HG03159 (cell line): ENCODE measurements around the gene GNLY.
"Not testable (repeated sequence)": the region's sequence is repeated elsewhere in the genome, so short reads cannot be mapped to it uniquely, and the experiment has no call there.

Source experiments
- ATAC-seq: cut with Tn5 transposase; IDR thresholded peaks from one replicate; pipeline ENCODE4 v1.9.1; 2021; ENCODE audit warnings: mild to moderate bottlenecking, moderate library complexity; ENCODE audit not compliant: unreplicated experiment

The GNLY gene

DNA sequence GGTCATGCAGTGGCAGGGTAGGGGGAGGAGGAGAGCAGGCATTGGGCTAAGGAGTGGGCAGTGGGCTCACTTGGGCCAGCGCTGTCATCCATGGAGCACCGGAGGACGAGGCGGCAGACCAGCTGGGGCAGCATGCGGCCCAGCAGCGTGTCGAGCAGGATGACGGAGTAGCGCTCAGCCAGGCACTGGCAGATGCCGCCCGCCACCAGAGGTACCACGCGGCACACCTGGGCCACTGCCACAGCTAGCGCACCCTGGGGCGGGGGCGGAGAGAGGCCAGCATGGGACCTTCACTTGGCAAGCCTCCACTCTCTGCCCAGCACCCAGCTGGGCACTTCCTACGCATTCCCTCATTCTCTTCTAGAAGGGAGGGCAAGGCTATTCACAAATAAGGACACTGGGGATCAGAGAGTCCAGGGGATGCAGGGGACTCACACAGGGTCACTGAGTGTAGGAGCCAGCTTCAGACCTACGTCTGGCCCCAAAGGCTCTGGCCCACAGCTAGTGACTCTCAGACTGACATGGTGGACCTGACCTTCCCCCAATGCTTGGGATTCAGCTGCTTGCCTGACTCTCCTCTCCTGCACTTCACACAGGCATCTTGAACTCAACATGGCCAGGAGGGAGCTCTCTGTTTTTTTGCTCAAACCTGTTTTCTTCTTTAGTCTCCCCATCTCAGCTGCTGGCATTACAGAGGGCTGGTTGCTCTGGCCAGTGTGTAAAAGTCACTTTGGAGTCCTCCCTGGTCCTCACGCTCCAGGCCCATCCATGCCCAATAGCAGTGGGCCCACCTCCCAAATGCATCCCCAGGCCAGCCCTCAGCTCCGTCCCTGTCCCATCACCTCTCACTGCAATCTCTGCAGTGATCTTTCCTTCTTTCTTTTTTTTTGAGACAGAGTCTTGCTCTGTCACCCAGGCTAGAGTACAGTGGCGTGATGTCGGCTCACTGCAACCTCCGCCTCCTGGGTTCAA, 30.3 kb upstream of the GNLY start:
- ATAC-seq = no peak

DNA sequence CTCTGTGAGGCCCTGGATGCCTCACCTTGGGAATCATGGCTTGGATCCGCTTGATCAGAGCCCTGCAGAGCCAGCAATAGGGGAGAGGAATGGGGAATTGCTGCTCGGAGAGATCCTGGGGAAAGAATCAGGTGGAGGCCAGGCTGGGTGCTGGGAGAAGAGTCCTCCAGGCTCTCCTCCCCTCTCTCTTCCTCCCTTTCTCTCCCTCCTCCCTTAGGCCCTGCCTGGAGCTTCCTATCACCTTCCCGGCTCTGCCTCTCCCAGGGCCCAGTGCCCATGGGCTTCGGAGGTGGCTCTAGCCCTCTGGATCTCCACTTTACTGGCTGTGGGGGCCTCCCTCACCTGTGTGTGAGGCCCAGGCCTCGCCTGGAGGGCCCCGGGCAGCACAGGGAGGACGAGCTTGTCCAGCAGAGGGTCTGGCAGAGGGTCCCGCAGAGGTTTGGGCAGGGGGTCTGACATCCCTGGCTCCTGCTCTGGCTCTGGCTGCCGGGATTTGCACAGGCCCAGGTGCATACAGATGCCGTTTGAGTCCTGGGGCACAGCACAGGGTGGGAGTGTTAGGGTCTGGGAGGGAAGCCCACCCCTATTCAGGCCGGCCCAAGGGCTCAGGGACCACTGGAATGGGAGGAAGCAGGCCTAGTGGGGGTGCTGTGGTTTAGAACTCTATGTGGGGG, 28.8 kb upstream of the GNLY start:
- ATAC-seq = no peak

DNA sequence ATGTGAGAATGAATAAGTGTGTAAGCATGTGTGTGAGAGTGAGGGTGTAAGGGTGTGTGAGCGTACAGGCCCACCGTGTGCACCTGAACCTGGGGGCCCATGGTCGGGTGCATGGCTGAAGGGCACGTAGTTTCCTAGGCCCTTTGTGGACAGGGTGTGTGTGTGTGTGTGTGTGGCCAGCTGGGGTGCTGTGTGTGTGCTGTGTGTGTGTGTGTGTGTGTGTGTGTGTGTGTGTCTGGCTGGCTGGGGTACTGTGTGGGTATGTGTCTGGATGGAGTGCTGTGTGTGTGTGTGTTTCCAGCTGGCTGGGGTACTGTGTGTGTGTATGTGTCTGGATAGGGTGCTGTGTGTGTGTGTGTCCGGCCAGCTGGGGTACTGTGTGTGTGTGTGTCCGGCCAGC, 28.1 kb upstream of the GNLY start:
- no peak for ATAC-seq

DNA sequence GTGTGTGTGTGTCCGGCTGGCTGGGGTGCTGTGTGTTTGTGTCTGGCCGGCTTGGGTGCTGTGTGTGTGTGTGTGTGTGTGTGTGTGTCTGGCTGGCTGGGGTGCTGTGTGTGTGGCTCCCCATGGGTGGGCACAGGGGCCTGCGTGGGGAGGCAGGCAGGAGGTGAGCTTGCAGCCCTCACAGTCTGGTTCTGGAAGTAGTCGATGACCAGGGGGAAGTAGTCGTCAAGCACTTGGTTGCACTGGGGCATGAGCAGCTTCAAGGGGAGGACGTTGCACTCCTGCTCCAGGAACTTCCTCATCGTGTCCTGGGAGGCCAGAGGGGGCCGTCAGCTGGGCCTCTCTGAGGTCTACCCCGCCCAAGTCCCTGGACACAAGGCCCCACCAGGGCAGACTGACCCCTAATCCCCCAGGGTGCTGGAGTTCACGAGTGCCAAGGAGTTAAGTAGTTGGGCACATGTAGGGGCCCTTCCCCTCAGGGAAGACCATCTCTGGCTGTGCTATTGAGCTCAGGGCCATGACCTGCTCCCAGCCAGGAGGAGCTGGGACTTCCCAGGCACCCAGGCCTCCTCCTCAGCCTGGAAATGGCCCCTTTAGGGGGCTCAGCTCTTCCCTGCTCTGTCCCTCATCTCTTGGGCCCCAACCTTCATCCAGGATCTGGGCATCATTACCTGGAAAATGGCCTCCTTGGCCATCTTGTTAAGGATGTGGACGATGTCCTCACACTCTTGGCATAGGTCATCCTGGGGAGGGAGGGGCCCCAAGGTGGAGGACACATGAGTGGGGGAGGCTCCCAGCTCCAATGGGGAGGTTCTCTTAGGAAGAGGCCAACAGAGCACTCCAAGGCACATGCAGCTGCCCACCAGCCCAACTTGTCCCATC, 27.5 kb upstream of the GNLY start:
- no peak for ATAC-seq

DNA sequence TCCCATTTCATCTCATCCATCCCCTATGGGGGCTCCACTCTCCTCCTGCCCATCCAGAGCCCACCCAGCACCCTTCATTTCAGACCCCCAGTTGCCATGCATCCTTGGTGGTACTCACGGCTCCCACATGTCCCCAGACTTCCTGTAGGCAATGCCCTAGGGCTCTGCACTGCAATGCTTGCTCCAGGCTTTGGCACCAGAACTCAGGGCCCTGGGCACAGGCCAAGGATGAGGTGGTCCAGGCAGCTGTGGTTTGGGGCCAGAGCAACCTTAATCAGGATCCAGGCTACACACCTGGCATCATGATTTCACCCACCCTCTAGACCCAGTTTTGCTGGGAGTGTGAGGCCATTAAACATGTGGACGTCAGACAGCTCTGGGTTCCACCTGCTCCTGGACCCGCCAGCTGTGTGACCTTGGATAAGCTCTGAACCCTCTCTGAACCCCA, 26.6 kb upstream of the GNLY start:
- ATAC-seq = no peak

DNA sequence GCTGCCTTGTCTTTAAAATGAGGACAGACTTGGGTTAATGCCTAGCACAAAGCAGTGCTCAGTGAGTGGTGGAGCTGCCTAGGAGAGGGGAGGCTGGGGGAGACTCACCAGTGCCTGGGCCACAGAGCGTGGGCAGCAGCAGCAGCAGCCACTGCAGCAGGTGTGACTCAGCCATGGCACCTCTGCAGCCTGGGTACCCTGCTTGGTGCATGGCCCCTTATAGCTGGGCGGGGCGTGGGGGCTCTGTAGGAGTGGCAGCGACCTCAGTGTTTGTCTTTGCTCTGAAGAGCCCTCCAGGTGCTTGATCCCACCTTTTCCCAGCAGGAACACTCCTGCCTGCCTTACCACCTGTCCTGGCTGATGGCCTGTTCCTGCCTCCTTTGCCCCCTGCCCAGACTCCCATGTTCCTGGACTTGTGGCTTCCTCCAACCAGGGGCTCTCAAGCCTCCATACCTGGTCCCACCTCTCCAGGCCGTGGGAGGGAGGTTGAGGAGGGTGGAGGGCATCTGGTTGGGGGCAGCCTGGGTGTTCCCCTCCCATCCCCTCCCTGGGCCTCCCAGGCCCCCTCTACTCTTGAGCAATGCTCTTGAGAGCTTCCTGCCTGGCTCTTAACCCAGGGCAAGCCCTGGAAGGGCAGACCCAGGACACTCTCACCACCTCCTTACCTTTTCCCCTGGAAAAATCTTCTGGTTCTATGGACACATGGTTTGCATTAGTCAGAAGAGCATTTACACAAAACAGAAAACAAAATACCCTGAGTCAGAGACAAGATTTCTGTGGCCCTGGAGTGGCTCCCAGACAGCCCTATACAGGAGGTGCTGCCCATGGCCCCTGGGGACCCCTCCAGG, 25.9 kb upstream of the GNLY start, which contains the start of gene SFTPB:
TSS of gene SFTPB (minus strand) at position 191 of the 848 bp plus-strand sequence. CDS start at position 175, 16 bp downstream.
- ATAC-seq = no peak

DNA sequence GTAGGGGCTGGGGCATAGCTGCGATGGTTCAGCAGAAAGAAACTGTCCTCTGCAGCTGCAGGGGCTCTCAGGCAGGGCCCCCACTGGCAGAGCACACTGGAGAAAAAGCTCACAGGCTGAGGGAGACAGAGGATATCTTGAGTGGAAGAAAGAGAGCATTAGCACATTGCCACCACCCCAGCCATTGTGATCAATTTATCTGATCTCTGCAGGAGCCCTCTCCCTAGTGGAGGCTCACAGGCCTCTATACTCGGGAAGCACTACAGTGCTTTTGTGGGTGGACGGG, 25.4 kb upstream of the GNLY start:
- ATAC-seq = no peak

DNA sequence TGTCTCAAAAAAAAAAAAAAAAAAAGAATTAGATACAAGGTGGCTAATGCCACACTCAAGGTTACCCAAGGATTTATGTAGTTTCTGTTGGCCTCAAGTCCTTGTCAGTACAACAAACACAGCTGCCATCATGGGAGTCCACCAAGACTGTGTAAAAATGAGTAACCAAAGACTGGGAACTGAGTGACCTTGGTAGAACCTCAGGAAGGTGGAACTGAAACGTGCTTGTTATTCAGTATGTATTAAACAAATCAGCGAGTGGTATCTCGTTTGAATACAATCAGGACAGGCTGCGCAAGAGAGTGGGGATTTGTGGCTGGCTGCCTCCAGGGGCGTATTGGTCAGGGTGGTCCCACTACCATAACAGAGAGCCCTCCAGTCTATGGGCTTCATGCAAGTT, 24.6 kb upstream of the GNLY start:
- peak; percentile 75 for ATAC-seq

DNA sequence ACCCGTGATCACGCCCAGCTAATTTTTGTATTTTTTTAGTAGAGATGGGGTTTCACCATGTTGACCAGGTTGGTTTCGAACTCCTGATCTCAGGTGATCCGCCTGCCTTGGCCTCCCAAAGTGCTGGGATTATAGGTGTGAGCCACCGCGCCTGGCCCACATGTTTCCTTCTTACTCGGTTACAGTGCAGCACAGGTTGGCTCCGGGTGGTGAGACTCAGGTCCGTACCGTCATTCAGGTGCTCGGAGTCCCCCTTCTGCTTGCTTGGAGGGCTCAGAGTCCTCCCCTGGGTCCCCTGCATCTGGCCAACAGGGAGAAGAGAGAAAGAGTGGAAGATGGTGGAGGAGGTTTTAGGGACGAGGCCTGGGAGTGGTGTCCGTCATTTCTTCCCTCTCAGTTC, 23.7 kb upstream of the GNLY start:
- not testable (repeated sequence) for ATAC-seq

DNA sequence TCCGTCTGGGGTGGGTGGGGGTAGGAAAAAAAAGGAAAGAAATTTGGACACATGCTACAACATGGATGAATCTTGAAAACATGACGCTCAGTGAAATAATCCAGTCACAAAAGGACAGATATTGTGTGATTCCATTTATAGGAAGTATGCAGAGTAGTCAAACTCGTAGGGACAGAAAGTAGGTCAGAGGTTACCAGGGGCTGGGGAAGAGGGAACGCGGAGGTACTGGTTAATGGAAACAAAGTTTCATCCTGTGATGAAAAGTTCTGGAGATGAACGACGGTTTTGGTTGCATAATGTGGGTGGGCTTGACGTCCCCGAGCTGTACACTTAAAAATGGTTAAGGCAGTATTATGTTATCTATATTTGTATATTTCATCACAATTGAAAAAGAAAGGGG, 21.7 kb upstream of the GNLY start:
- ATAC-seq = no peak

DNA sequence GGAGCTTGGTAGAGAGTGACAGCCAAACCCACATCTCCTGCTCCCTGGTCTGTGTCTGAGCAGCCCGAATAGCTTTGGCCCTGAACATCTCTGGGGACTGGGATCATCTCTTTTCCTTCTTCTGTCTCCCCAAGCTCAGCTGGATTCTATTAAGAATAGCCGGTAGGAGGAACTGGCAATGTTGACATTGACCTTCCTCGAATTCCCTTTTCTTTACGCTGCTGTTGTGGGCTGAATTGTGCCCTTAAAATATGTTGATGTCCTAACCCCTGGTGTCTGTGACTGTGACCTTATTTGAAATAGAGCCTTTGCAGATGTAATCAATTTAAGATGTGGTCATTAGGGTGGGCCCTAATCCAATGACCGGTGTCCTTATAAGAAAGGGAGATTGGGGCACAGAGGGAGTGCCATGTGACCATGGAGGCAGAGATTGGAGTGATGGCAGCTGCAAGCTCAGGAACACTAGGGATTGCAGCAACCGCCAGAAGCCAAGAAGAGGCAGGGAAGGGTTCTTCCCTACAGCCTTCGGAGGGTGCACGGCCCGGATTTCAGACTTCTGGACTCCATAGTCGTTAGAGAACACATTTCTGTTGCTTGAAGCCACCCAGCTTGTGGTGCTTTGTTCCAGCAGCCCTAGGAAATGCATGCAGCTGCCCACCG, 20.3 kb upstream of the GNLY start:
- no peak for ATAC-seq

DNA sequence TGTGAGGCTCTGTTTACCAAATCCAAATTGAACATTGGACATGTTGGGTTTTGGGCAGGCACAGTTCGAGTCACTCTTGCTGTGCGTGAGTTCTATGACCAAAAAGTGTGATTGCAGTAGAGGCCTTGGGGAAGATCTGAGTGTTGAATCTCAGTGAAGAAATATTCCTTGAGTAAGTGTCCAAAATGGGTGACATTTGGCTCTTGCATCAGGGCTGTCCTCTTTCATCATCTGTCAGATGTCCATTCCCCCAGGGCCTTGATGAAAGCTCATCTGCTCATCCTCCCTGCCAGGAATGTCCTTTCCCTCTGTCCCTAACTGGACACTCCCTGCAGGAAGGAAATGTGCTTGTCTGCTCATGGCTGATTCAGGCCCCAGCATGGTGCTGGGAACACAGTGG, 19.7 kb upstream of the GNLY start:
- ATAC-seq = no peak

DNA sequence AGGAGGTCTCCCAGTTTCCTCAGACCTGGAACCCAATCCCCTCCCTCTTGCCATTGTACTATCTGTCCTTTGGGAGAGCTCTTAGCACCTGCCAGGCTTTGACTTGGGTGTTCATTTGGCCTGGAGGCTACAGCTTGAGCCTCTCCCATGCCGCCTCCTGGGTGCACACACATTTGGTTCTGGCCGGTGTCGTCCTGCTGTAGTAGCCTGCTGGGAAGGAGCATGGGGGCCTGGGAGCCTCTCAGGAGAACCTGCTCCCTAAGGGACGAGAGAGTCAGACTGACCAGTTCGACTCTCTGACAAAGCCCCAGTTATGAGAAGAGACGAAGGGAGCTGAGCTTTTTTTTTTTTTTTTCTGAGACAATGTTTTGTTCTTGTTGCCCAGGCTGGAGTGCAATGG, 18.7 kb upstream of the GNLY start:
- ATAC-seq = no peak

DNA sequence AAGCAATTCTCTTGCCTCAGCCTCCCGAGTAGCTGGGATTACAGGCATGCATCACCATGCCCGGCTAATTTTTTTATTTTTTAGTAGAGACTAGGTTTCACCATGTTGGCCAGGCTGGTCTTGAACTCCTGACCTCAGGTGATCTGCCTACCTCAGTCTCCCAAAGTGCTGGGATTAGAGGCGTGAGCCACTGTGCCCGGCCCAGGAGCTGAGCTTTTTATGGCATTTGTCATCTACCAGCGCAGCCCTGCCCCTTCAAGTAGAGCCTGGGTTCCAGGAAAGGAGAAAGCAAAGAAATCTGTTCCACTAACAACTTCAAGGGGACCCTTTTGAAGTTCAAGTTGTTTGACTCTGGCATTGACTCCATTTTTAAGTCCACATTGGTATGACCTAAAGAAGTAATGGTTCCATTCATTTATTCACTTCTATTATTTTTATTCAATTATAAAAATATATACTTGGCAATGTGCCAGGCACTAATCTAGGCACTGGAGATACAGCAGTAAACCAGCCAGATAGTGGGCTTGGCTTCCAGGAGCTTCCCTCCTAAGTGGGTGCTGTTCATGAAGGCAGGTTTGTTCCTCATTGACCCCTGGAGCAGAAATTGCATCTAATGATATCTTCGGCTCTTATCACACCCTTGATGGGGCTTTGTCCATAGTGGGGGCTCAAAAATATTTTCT, 18.2 kb upstream of the GNLY start:
- ATAC-seq = no peak

DNA sequence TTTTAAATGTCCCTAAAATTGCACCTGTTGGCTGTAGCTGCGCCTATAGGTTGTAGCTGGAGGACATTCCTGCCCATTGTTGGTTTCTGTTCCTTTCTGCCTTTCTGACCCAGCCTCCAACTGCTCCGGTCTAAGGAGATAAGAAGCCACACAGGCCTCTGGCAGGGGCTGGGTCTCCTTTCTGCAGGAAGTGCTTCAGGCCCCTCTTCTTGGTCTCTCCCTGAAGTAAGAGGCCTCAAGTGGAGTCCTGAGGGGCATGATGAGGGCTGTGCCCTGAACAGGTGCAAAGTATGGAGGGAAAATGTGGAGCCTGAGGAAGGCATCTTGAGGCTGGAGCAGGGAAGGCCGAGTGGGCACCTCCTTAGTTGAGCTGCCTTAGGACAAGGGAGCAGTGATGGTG, 15.8 kb upstream of the GNLY start:
- ATAC-seq = no peak

DNA sequence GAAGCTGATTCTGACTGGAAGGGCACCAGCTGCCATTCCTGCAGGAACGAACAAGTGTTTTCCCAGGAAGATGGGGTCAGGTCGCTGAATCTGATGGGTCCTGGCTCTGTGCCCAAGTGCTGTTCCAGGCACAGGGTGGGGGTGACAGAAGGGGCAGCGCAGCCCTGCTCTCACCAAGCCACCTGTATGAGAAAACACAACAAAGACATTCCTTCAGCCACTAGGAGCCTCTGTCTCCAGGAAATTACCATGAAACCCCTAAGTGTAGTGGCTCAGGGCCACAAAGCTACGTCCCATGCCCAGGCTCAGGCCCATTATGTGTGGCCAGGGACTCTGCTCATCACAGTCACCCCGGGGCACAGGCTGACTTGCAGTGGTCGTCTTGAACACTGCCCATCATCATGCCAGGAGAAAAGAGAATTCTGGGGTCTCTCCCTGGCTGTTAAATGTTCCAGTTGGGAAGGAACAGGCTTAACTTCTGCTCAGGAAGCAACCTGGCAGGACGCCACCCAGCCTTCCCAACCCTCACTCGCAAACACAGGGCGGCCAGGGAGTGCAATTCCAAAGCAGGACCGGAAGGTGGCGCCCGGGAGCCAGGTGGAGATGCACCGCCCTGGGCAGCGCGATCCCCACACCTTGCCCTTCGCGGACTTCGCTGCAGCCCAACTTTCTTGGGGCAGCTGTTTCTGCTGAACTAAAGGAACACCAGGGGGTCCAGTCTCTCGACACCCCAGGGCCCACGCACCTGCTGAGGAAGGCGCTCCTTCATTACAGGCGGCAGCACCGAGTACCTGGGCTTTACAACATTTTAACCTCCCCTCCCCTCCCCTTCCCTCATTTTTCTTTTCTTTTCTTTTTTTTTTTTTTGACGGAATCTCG, 15.1 kb upstream of the GNLY start:
- peak; percentile 70 for ATAC-seq

DNA sequence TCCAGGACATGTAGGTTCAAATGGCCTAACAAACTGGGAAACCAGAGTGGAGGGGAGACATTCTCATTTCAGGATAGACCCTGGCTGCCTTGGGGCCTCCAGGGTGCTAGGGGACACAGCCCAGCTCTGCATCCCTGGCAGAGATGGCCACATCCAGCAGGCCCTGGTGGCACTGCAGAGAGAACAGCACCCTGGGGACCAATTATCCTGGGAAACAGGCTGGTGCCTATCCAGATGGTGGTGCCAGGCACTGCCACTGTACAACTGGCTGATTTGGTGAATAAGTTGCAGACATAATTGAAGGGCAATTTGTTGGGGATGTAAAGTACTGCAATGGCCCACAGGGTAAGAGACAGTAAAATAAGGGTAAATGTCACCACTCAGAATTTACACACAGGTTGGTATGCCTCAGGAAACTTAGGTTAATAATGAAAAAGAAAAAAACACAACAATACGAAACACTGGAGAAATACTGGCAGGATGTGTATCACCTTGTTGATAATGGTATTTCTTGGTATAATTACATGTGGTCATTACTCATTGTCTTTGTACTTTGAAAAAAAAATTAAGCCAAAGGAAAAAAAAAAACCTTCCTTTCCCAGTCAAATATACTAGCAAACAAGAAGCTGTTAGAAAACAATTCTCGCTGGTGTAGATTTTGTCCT, 13.3 kb upstream of the GNLY start:
- no peak for ATAC-seq

DNA sequence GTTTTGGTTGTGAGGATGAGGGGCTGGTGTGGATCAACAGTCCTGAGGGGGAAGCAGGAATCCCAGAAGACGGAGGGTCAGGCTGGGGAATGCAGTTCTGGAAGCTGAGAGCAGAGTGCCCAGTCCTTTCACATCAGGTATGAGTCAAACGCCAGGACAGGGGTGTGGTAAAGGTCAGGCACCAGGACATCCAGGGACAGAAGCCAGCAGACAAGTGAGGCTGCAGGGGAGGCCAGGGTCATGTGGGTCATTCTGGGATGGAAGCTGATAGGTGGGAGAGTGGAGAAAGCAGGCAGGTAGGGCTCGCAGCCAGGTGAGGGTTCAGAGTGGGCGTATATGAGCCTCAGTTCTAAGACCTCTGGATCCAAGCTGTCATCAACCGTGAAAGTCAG, 12.8 kb upstream of the GNLY start:
- ATAC-seq = no peak
